ENCODE data around the gene FOXL3. TPM values are rescaled to one million over a fixed set of nuclear protein-coding genes. Genes with fewer than 3 reads are reported as not detected.

The FOXL3 gene
- total RNA-seq, 1 experiment from 2014 or later, result not detected

GRCh38 chr7:311796-312195, 21.8 kb downstream of the FOXL3 start:
- DNase-seq (ENCODE audit: low read depth, low spot score), result no peak
- ChIA-PET CTCF (no interaction called here), RAD21 (ENCODE audit: low non-redundant PET in 1 of 2, low total read pairs in 2 of 2, uncharacterized antibody in 2 of 2, unreplicated experiment in 2 of 2) (no interaction called here), POLR2A (no interaction called here)
- H3K4me3 ChIP-seq (replicated peaks in 1 of 2; ENCODE audit: low read depth in 1 of 2, low read length in 2 of 2), result no peak overlapping the region
- no peak overlapping the region for H3K27ac ChIP-seq (ENCODE audit: low read depth, low read length)
- H3K27me3 ChIP-seq (ENCODE audit: insufficient read depth, low read length), result peaks cover 13% of the 10 kb centered on the region; the same call in 1 of the 2 replicates
- peaks cover 0 to 5% of the 10 kb centered on the region in 2 experiments; a peak in 2 of 4 replicates for H3K9me3 ChIP-seq (ENCODE audit: control insufficient read depth in 1 of 2, insufficient read depth in 1 of 2, low read depth in 1 of 2, low read length in 2 of 2)
- no peak overlapping the region for H3K4me2 ChIP-seq (ENCODE audit: low read length)
- no peak overlapping the region for H3K9ac ChIP-seq (ENCODE audit: low read length)
- H4K20me1 ChIP-seq (ENCODE audit: insufficient read depth), result no peaks in the 10 kb centered on the region
- ATAC-seq, result no peak
- H3K36me3 ChIP-seq (ENCODE audit: control insufficient read depth in 1 of 2, insufficient read depth in 2 of 2, low read length in 2 of 2), result no peaks in the 10 kb centered on the region
- intact Hi-C loops (cut with micrococcal nuclease), result no loop called here
- no peaks in the 10 kb centered on the region for H3K79me2 ChIP-seq (ENCODE audit: insufficient read depth, low read length)
- no TSS peak for BruUV-seq (replicated peaks)
- TF ChIP-seq RAD21 (IDR thresholded peaks at IDR 0.05; ENCODE audit: low read depth) (no peak), EGR1 (IDR thresholded peaks at IDR 0.05; ENCODE audit: low read depth) (no peak), EZH2 (IDR thresholded peaks at IDR 0.05) (no peak), POLR2A (IDR thresholded peaks at IDR 0.05; ENCODE audit: borderline replicate concordance, extremely low read depth, insufficient read depth, insufficient read length) (no peak), ZNF274 (IDR thresholded peaks at IDR 0.05; ENCODE audit: low read depth, low read length) (no peak), ZBTB33 (IDR thresholded peaks at IDR 0.05; ENCODE audit: extremely low read depth, insufficient replicate concordance, low read length) (no peak), JUND (IDR thresholded peaks at IDR 0.05) (no peak), SP1 (IDR thresholded peaks at IDR 0.05; ENCODE audit: low read depth) (no peak), POLR2AphosphoS5 (IDR thresholded peaks at IDR 0.05; ENCODE audit: low read depth, low read length) (no peak), TCF7L2 (IDR thresholded peaks at IDR 0.05; ENCODE audit: borderline replicate concordance, extremely low read depth, insufficient read depth, insufficient read length) (no peak), SRF (IDR thresholded peaks at IDR 0.05; ENCODE audit: low read depth) (no peak), ATF3 (IDR thresholded peaks at IDR 0.05) (no peak), REST (IDR thresholded peaks at IDR 0.05; ENCODE audit: low read depth) (no peak), CTCF (IDR thresholded peaks at IDR 0.05 in 2 of 3, conservative IDR thresholded peaks at IDR 0.05 in 1 of 3; ENCODE audit: borderline replicate concordance in 1 of 3, insufficient read depth in 1 of 3, low read depth in 2 of 3, low read length in 2 of 3) (no peak), CBX3 (IDR thresholded peaks at IDR 0.05; ENCODE audit: low read depth) (no peak), ELF1 (IDR thresholded peaks at IDR 0.05; ENCODE audit: borderline replicate concordance, low read depth) (no peak)
- H2AFZ ChIP-seq (ENCODE audit: low read depth, low read length, poor library complexity, severe bottlenecking), result no peak overlapping the region
- H3K4me1 ChIP-seq (ENCODE audit: control insufficient read depth in 1 of 2, insufficient read depth in 2 of 2, low read length in 2 of 2), result no peaks in the 10 kb centered on the region
- H3K9me2 ChIP-seq (ENCODE audit: insufficient read depth), result no peaks in the 10 kb centered on the region; the same call in 1 of the 2 replicates
